BLaER1 (cell line): Measurements from ENCODE around the gene PKM.
"Not testable (repeated sequence)": the region's sequence is repeated elsewhere in the genome, so short reads cannot be mapped to it uniquely, and the experiment has no call there.

Experiments
- H3K27ac ChIP-seq: shearing (Covaris generic); formaldehyde crosslinking; 2 replicates; pipeline ENCODE4 v1.8.1; 2022
- H3K27me3 ChIP-seq: shearing (Covaris generic); formaldehyde crosslinking; 2 replicates; pipeline ENCODE4 v1.8.1; 2022
- H3K36me3 ChIP-seq: shearing (Covaris generic); formaldehyde crosslinking; 2 replicates; pipeline ENCODE4 v1.8.1; 2022
- H3K4me1 ChIP-seq: shearing (Covaris generic); formaldehyde crosslinking; 2 replicates; pipeline ENCODE4 v1.8.1; 2022
- H3K4me2 ChIP-seq: shearing (Covaris generic); formaldehyde crosslinking; 2 replicates; pipeline ENCODE4 v1.8.1; 2022
- H3K4me3 ChIP-seq: shearing (Covaris generic); formaldehyde crosslinking; 2 replicates; pipeline ENCODE4 v1.8.1; 2022
- H3K9ac ChIP-seq: shearing (Covaris generic); formaldehyde crosslinking; 2 replicates; pipeline ENCODE4 v1.8.1; 2022
- H3K9me3 ChIP-seq: shearing (Covaris generic); formaldehyde crosslinking; 2 replicates; pipeline ENCODE4 v1.8.1; 2022
- H4K20me1 ChIP-seq: shearing (Covaris generic); formaldehyde crosslinking; 2 replicates; pipeline ENCODE4 v1.8.1; 2022
- Cebpa-rat ChIP-seq: shearing (Covaris generic); IDR thresholded peaks from 2 replicates; pipeline ENCODE4 v1.8.1; 2022

The PKM gene

GRCh38 chr15:72173401-72173800 lies 57.6 kb downstream of the PKM start:
- Histone ChIP-seq H3K36me3 (no peaks in the 10 kb centered on the region), H3K9me3 (no peaks in the 10 kb centered on the region), H4K20me1 (no peaks in the 10 kb centered on the region), H3K27me3 (no peaks in the 10 kb centered on the region), H3K4me1 (peaks cover 7% of the 10 kb centered on the region), H3K9ac (no peak overlapping the region), H3K4me3 (no peak overlapping the region), H3K4me2 (no peak overlapping the region), H3K27ac (no peak overlapping the region)
- no peak for TF ChIP-seq Cebpa-rat

- H3K27ac ChIP-seq, result no peak overlapping the region
- no peaks in the 10 kb centered on the region for H3K27me3 ChIP-seq
- H3K4me3 ChIP-seq, result no peak overlapping the region
- TF ChIP-seq Cebpa-rat, result no peak
- no peak overlapping the region for H3K9ac ChIP-seq
- no peaks in the 10 kb centered on the region for H3K36me3 ChIP-seq
- H3K4me1 ChIP-seq, result peaks cover 7% of the 10 kb centered on the region
- no peaks in the 10 kb centered on the region for H3K9me3 ChIP-seq
- no peak overlapping the region for H3K4me2 ChIP-seq
- no peaks in the 10 kb centered on the region for H4K20me1 ChIP-seq
These were observed 58.2 kb downstream of the PKM start for GRCh38 chr15:72172796-72173195.

- not testable (repeated sequence) for H3K4me1 ChIP-seq, H3K9me3 ChIP-seq, H4K20me1 ChIP-seq, H3K9ac ChIP-seq, H3K4me2 ChIP-seq, H3K27me3 ChIP-seq, H3K27ac ChIP-seq, H3K36me3 ChIP-seq, H3K4me3 ChIP-seq
These were observed 59.0 kb downstream of the PKM start for GRCh38 chr15:72171978-72172377.

- Histone ChIP-seq H3K4me2 (no peak overlapping the region), H3K36me3 (no peaks in the 10 kb centered on the region), H3K9ac (no peak overlapping the region), H3K27ac (no peak overlapping the region), H3K4me3 (no peak overlapping the region), H3K4me1 (peaks cover 7% of the 10 kb centered on the region), H3K27me3 (no peaks in the 10 kb centered on the region), H4K20me1 (no peaks in the 10 kb centered on the region), H3K9me3 (no peaks in the 10 kb centered on the region)
- TF ChIP-seq Cebpa-rat, result no peak
These were observed 60.3 kb downstream of the PKM start for GRCh38 chr15:72170691-72171090.

GRCh38 chr15:72169921-72170611 lies 60.9 kb downstream of the PKM start:
- Histone ChIP-seq H3K27me3 (no peaks in the 10 kb centered on the region), H3K9me3 (no peaks in the 10 kb centered on the region), H3K36me3 (no peaks in the 10 kb centered on the region), H3K9ac (no peak overlapping the region), H3K4me2 (no peak overlapping the region), H3K4me3 (no peak overlapping the region), H3K4me1 (peaks cover 7% of the 10 kb centered on the region), H3K27ac (no peak overlapping the region), H4K20me1 (no peaks in the 10 kb centered on the region)
- no peak for TF ChIP-seq Cebpa-rat

- H3K9ac ChIP-seq, result no peak overlapping the region
- no peak overlapping the region for H3K4me3 ChIP-seq
- H3K9me3 ChIP-seq, result no peaks in the 10 kb centered on the region
- no peak for TF ChIP-seq Cebpa-rat
- H3K27ac ChIP-seq, result no peak overlapping the region
- no peaks in the 10 kb centered on the region for H3K27me3 ChIP-seq
- no peaks in the 10 kb centered on the region for H3K36me3 ChIP-seq
- H3K4me1 ChIP-seq, result peaks cover 7% of the 10 kb centered on the region
- no peaks in the 10 kb centered on the region for H4K20me1 ChIP-seq
- H3K4me2 ChIP-seq, result no peak overlapping the region
These were observed 61.6 kb downstream of the PKM start for GRCh38 chr15:72169236-72169920.

GRCh38 chr15:72168808-72169190 lies 62.2 kb downstream of the PKM start:
- no peaks in the 10 kb centered on the region for H3K36me3 ChIP-seq
- H3K27ac ChIP-seq, result no peak overlapping the region
- H3K4me2 ChIP-seq, result no peak overlapping the region
- peaks cover 7% of the 10 kb centered on the region for H3K4me1 ChIP-seq
- no peak overlapping the region for H3K4me3 ChIP-seq
- no peaks in the 10 kb centered on the region for H3K27me3 ChIP-seq
- TF ChIP-seq Cebpa-rat, result no peak
- H4K20me1 ChIP-seq, result no peaks in the 10 kb centered on the region
- H3K9me3 ChIP-seq, result no peaks in the 10 kb centered on the region
- H3K9ac ChIP-seq, result no peak overlapping the region

GRCh38 chr15:72168131-72168807 lies 62.7 kb downstream of the PKM start:
- H3K4me3 ChIP-seq, result no peak overlapping the region
- H4K20me1 ChIP-seq, result no peaks in the 10 kb centered on the region
- peaks cover 7% of the 10 kb centered on the region for H3K4me1 ChIP-seq
- H3K36me3 ChIP-seq, result no peaks in the 10 kb centered on the region
- H3K27ac ChIP-seq, result no peak overlapping the region
- no peak overlapping the region for H3K9ac ChIP-seq
- no peak for TF ChIP-seq Cebpa-rat
- no peaks in the 10 kb centered on the region for H3K9me3 ChIP-seq
- no peak overlapping the region for H3K4me2 ChIP-seq
- no peaks in the 10 kb centered on the region for H3K27me3 ChIP-seq

- H3K36me3 ChIP-seq, result no peaks in the 10 kb centered on the region
- no peak for TF ChIP-seq Cebpa-rat
These were observed 63.5 kb downstream of the PKM start for GRCh38 chr15:72167445-72167844.

GRCh38 chr15:72166716-72167417 lies 64.1 kb downstream of the PKM start:
- H3K4me2 ChIP-seq, result no peak overlapping the region
- no peaks in the 10 kb centered on the region for H3K27me3 ChIP-seq
- no peaks in the 10 kb centered on the region for H4K20me1 ChIP-seq
- no peak overlapping the region for H3K4me3 ChIP-seq
- H3K36me3 ChIP-seq, result no peaks in the 10 kb centered on the region
- H3K9ac ChIP-seq, result no peak overlapping the region
- H3K4me1 ChIP-seq, result peaks cover 7% of the 10 kb centered on the region
- H3K9me3 ChIP-seq, result no peaks in the 10 kb centered on the region
- TF ChIP-seq Cebpa-rat, result no peak
- no peak overlapping the region for H3K27ac ChIP-seq

More at GRCh38 chr15:72167445-72167844, 63.5 kb downstream of the PKM start:
- peaks cover 7% of the 10 kb centered on the region for H3K4me1 ChIP-seq
- H3K4me3 ChIP-seq, result no peak overlapping the region
- no peak overlapping the region for H3K27ac ChIP-seq
- H4K20me1 ChIP-seq, result no peaks in the 10 kb centered on the region
- no peak overlapping the region for H3K9ac ChIP-seq
- no peaks in the 10 kb centered on the region for H3K27me3 ChIP-seq
- H3K9me3 ChIP-seq, result no peaks in the 10 kb centered on the region
- no peak overlapping the region for H3K4me2 ChIP-seq
